ENCODE results near the gene ARRB1.

- TF ChIP-seq, protein P1, sequence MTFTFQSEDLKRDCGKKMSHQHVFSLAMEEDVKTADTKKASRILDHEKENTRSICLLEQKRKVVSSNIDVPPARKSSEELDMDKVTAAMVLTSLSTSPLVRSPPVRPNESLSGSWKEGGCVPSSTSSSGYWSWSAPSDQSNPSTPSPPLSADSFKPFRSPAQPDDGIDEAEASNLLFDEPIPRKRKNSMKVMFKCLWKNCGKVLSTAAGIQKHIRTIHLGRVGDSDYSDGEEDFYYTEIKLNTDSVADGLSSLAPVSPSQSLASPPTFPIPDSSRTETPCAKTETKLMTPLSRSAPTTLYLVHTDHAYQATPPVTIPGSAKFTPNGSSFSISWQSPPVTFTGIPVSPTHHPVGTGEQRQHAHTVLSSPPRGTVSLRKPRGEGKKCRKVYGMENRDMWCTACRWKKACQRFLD (tag by site-specific recombination; IDR thresholded peaks at IDR 0.05): no peak
- TF ChIP-seq, protein P2, sequence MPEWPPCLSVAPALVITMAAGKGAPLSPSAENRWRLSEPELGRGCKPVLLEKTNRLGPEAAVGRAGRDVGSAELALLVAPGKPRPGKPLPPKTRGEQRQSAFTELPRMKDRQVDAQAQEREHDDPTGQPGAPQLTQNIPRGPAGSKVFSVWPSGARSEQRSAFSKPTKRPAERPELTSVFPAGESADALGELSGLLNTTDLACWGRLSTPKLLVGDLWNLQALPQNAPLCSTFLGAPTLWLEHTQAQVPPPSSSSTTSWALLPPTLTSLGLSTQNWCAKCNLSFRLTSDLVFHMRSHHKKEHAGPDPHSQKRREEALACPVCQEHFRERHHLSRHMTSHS (tag by site-specific recombination; IDR thresholded peaks at IDR 0.05): no peak
- TF ChIP-seq CTCF (tag by site-specific recombination; IDR thresholded peaks at IDR 0.05): no peak
- no peak for TF ChIP-seq SP2 (tag by site-specific recombination; IDR thresholded peaks at IDR 0.05)
- no peak for TF ChIP-seq SALL2 (tag by site-specific recombination; IDR thresholded peaks at IDR 0.05; ENCODE audit: borderline replicate concordance)
- TF ChIP-seq ZNF23 (tag by site-specific recombination; IDR thresholded peaks at IDR 0.05; ENCODE audit: borderline replicate concordance): no peak
- TF ChIP-seq ZNF76 (tag by site-specific recombination; IDR thresholded peaks at IDR 0.05; ENCODE audit: borderline replicate concordance, low read depth): no peak
- no peak for TF ChIP-seq ZBTB17 (tag by site-specific recombination; IDR thresholded peaks at IDR 0.05)
- no peak for TF ChIP-seq ZNF24 (tag by site-specific recombination; IDR thresholded peaks at IDR 0.05)
- TF ChIP-seq GLI4 (tag by site-specific recombination; IDR thresholded peaks at IDR 0.05): no peak
- no peak for TF ChIP-seq ZNF501 (tag by site-specific recombination; IDR thresholded peaks at IDR 0.05)
These were observed 64.5 kb downstream of the ARRB1 start for GRCh38 chr11:75286826-75287465.
